Neural cell (in vitro differentiated cells): ENCODE results near the gene KRTDAP. TPM values are rescaled to one million over a fixed set of nuclear protein-coding genes. Genes with fewer than 3 reads are reported as not detected.

Experiments used
- H2AFZ ChIP-seq: fragments of 200-600, 300-800 bp; sonication (generic), shearing (Covaris generic); 2 replicates; pipeline ENCODE4 v1.6.0; 2014; ENCODE audit warnings: low read depth, mild to moderate bottlenecking, antibody characterized with exemption, low read length, moderate library complexity
- H3F3A ChIP-seq: fragments of 200-600 bp; shearing (Covaris generic); 2 replicates; pipeline ENCODE4 v1.6.1; 2016; ENCODE audit warnings: mild to moderate bottlenecking, moderate library complexity, mixed read lengths, antibody characterized with exemption, low read length; ENCODE audit not compliant: insufficient read depth, poor library complexity, severe bottlenecking
- H3K27ac ChIP-seq: fragments of 200-600, 300-800 bp; sonication (generic), shearing (Covaris generic); 2 replicates; pipeline ENCODE4 v1.5.1; 2014; ENCODE audit warnings: mild to moderate bottlenecking, low read length, moderate library complexity
- H3K27me3 ChIP-seq: fragments of 300-800, 200-600 bp; sonication (generic), shearing (Covaris generic); 2 replicates; pipeline ENCODE4 v1.6.0; 2014; ENCODE audit warnings: mild to moderate bottlenecking, low read depth, low read length, moderate library complexity; ENCODE audit not compliant: insufficient read depth
- H3K36me3 ChIP-seq: fragments of 300-800, 200-600 bp; sonication (generic), shearing (Covaris generic); 2 replicates; pipeline ENCODE4 v1.5.1; 2014; ENCODE audit warnings: mild to moderate bottlenecking, antibody characterized with exemption, low read length, moderate library complexity; ENCODE audit not compliant: insufficient read depth
- H3K4me2 ChIP-seq: fragments of 300-800, 200-600 bp; sonication (generic), shearing (Covaris generic); 2 replicates; pipeline ENCODE4 v1.6.0; 2014; ENCODE audit warnings: mild to moderate bottlenecking, low read length
- H3K4me3 ChIP-seq: fragments of 300-800, 200-600 bp; sonication (generic), shearing (Covaris generic); 2 replicates; pipeline ENCODE4 v1.5.1; 2014; ENCODE audit warnings: mild to moderate bottlenecking, low read length, moderate library complexity
- H3K79me2 ChIP-seq: fragments of 200-600 bp; shearing (Covaris generic); replicated peaks from 2 replicates; pipeline ENCODE4 v1.6.0; 2014; ENCODE audit warnings: mild to moderate bottlenecking, low read length, moderate library complexity; ENCODE audit not compliant: insufficient read depth
- H3K9ac ChIP-seq: fragments of 300-800, 200-600 bp; sonication (generic), shearing (Covaris generic); 2 replicates; pipeline ENCODE4 v1.6.1; 2016; ENCODE audit warnings: mild to moderate bottlenecking, low read length, mixed read lengths
- H3K9me2 ChIP-seq: fragments of 200-600 bp; shearing (Covaris generic); 2 replicates; pipeline ENCODE4 v1.6.1; 2016; ENCODE audit warnings: mild to moderate bottlenecking, low read length, mixed read lengths; ENCODE audit not compliant: insufficient read depth
- H3K9me3 ChIP-seq: fragments of 200-600, 300-800 bp; sonication (generic), shearing (Covaris generic); 2 replicates; pipeline ENCODE4 v1.6.1; 2016; ENCODE audit warnings: mild to moderate bottlenecking, mixed run types, low read length, moderate library complexity, mixed read lengths
- H4K20me1 ChIP-seq: fragments of 200-600 bp; shearing (Covaris generic); 2 replicates; pipeline ENCODE4 v1.6.1; 2016; ENCODE audit warnings: mild to moderate bottlenecking, mixed run types; ENCODE audit not compliant: insufficient read depth
- EP300 ChIP-seq: fragments of 450-650 bp; conservative IDR thresholded peaks from 2 replicates; pipeline ENCODE4 v1.6.1; 2014; ENCODE audit warnings: antibody characterized with exemption, mild to moderate bottlenecking, moderate library complexity; ENCODE audit not compliant: poor library complexity, severe bottlenecking
- EZH2 ChIP-seq: fragments of 200-600, 300-800 bp; shearing (Covaris generic), sonication (generic); IDR thresholded peaks from 2 replicates; pipeline ENCODE4 v1.6.1; 2014; ENCODE audit warnings: antibody characterized with exemption, low read length, borderline replicate concordance, mild to moderate bottlenecking; ENCODE audit not compliant: insufficient read depth, poor library complexity, severe bottlenecking
- MXI1 ChIP-seq: fragments of 450-650 bp; conservative IDR thresholded peaks from 2 replicates; pipeline ENCODE4 v1.6.1; 2014; ENCODE audit warnings: antibody characterized with exemption, mild to moderate bottlenecking; ENCODE audit not compliant: poor library complexity, severe bottlenecking
- POLR2AphosphoS5 ChIP-seq: IDR thresholded peaks from 2 replicates; pipeline ENCODE4 v1.6.1; 2012
- RAD21 ChIP-seq: fragments of 450-650 bp; conservative IDR thresholded peaks from 2 replicates; pipeline ENCODE4 v1.6.1; 2014; ENCODE audit warnings: antibody characterized with exemption, mild to moderate bottlenecking, moderate library complexity
- SMC3 ChIP-seq: fragments of 450-650 bp; conservative IDR thresholded peaks from 2 replicates; pipeline ENCODE4 v1.6.1; 2014; ENCODE audit warnings: antibody characterized with exemption, mild to moderate bottlenecking, moderate library complexity; ENCODE audit not compliant: poor library complexity
- TAF1 ChIP-seq: IDR thresholded peaks from 2 replicates; pipeline ENCODE4 v1.6.1; 2012; ENCODE audit warnings: low read depth
- polyA plus RNA-seq: library from polyadenylated mRNA; depleted of rRNA; stranded (reverse); fragments of >200 nt; gene quantifications from 2 replicates; pipeline ENCODE4 v1.2.3, GENCODE V29; 2014
- TF ChIP-seq, protein P1 (sequence below): IDR thresholded peaks from 2 replicates; pipeline ENCODE4 v1.6.1; 2012; ENCODE audit warnings: borderline replicate concordance
- TF ChIP-seq, protein P2 (sequence below): fragments of 450-650 bp; IDR thresholded peaks from 2 replicates; pipeline ENCODE4 v1.5.1; 2014; ENCODE audit warnings: antibody characterized with exemption, mild to moderate bottlenecking, moderate library complexity; ENCODE audit not compliant: poor library complexity, severe bottlenecking

Gene KRTDAP
- polyA plus RNA-seq, 1 donor from 2014 or later: not detected

DNA sequence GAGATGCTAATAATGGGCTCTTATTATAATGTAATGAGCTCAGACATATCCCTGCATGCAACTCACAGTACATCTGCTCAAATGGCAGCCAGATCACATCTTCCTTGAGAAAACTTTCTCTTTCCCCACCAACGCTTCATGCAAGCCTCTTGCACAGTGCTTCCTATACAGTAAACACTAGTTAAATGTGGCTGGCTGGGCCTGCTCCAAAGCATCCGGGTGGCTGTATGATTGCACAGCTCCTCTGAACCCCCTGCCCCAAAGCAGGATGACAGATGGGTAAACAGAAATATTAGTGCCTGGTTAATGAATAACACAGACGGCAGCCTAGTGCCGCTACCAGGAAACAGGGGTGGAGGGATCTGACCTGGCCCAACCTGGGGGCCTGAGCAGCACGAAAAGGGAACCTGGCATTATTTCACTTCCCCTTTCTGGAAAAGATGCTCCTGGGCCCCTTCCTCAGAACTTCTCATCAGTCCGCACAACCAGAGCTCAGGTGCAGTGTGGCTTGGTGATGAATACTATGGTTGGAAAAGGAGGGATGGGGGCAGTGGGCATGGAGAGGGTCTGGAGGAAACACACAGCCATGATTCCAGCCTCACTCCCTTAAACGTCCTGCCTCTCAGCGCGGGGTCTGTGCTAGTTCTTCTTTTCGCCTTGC lies 31.4 kb downstream of the KRTDAP start:
- H3K9me3 ChIP-seq: no peaks in the 10 kb centered on the region
- no peak for TF ChIP-seq EZH2
- no peak for TF ChIP-seq RAD21
- no peak for TF ChIP-seq TAF1
- no peak for TF ChIP-seq POLR2AphosphoS5
- no peak for TF ChIP-seq EP300
- TF ChIP-seq, protein P1, sequence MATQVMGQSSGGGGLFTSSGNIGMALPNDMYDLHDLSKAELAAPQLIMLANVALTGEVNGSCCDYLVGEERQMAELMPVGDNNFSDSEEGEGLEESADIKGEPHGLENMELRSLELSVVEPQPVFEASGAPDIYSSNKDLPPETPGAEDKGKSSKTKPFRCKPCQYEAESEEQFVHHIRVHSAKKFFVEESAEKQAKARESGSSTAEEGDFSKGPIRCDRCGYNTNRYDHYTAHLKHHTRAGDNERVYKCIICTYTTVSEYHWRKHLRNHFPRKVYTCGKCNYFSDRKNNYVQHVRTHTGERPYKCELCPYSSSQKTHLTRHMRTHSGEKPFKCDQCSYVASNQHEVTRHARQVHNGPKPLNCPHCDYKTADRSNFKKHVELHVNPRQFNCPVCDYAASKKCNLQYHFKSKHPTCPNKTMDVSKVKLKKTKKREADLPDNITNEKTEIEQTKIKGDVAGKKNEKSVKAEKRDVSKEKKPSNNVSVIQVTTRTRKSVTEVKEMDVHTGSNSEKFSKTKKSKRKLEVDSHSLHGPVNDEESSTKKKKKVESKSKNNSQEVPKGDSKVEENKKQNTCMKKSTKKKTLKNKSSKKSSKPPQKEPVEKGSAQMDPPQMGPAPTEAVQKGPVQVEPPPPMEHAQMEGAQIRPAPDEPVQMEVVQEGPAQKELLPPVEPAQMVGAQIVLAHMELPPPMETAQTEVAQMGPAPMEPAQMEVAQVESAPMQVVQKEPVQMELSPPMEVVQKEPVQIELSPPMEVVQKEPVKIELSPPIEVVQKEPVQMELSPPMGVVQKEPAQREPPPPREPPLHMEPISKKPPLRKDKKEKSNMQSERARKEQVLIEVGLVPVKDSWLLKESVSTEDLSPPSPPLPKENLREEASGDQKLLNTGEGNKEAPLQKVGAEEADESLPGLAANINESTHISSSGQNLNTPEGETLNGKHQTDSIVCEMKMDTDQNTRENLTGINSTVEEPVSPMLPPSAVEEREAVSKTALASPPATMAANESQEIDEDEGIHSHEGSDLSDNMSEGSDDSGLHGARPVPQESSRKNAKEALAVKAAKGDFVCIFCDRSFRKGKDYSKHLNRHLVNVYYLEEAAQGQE: no peak
- TF ChIP-seq, protein P2, sequence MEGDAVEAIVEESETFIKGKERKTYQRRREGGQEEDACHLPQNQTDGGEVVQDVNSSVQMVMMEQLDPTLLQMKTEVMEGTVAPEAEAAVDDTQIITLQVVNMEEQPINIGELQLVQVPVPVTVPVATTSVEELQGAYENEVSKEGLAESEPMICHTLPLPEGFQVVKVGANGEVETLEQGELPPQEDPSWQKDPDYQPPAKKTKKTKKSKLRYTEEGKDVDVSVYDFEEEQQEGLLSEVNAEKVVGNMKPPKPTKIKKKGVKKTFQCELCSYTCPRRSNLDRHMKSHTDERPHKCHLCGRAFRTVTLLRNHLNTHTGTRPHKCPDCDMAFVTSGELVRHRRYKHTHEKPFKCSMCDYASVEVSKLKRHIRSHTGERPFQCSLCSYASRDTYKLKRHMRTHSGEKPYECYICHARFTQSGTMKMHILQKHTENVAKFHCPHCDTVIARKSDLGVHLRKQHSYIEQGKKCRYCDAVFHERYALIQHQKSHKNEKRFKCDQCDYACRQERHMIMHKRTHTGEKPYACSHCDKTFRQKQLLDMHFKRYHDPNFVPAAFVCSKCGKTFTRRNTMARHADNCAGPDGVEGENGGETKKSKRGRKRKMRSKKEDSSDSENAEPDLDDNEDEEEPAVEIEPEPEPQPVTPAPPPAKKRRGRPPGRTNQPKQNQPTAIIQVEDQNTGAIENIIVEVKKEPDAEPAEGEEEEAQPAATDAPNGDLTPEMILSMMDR: no peak
- TF ChIP-seq SMC3: no peak
- no peak for TF ChIP-seq MXI1
- H3K4me2 ChIP-seq: no peak overlapping the region
- no peak overlapping the region for H3K27ac ChIP-seq
- no peak overlapping the region for H3K4me3 ChIP-seq
- no peak overlapping the region for H2AFZ ChIP-seq
- H3K9ac ChIP-seq: no peak overlapping the region
- H3F3A ChIP-seq: no peaks in the 10 kb centered on the region
- H3K27me3 ChIP-seq: no peaks in the 10 kb centered on the region
- H3K9me2 ChIP-seq: no peaks in the 10 kb centered on the region
- no peaks in the 10 kb centered on the region for H3K79me2 ChIP-seq
- H3K36me3 ChIP-seq: no peaks in the 10 kb centered on the region
- no peaks in the 10 kb centered on the region for H4K20me1 ChIP-seq

DNA sequence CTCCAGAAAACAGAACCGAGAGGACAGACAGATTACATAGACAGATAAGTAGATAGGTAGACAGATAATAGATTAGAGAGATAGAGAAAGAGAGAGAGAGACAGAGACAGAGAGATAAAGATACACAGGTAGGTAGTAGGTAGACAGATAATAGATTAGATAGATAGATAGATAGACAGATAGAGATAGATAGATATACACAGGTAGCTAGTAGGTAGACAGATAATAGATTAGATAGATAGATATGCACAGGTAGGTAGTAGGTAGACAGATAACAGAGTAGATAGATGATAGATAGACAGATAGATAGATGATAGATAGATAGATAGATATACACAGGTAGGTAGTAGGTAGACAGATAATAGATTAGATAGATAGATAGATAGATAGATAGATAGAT lies 32.1 kb downstream of the KRTDAP start:
- Histone ChIP-seq H3F3A (no peaks in the 10 kb centered on the region), H3K9me3 (no peaks in the 10 kb centered on the region), H3K9me2 (no peaks in the 10 kb centered on the region), H3K27me3 (no peaks in the 10 kb centered on the region), H3K27ac (no peak overlapping the region), H3K36me3 (no peaks in the 10 kb centered on the region), H3K4me2 (no peak overlapping the region), H3K9ac (no peak overlapping the region), H2AFZ (no peak overlapping the region), H3K4me3 (no peak overlapping the region), H4K20me1 (no peaks in the 10 kb centered on the region), H3K79me2 (no peaks in the 10 kb centered on the region)
- TF ChIP-seq RAD21 (no peak), EZH2 (no peak), SMC3 (no peak), MXI1 (no peak), TAF1 (no peak), POLR2AphosphoS5 (no peak), EP300 (no peak)
- TF ChIP-seq, protein P2: no peak
- TF ChIP-seq, protein P1: no peak
